H9 (cell line): Measurements from ENCODE around the gene FAM204A. TPM values are rescaled to one million over a fixed set of nuclear protein-coding genes. Genes with fewer than 3 reads are reported as not detected.

Experiments
- DNase-seq: peaks from one replicate; pipeline ENCODE4 v3.0.0-alpha.2; 2017
- H2AFZ ChIP-seq: one replicate; pipeline ENCODE4 v1.6.1; 2013; ENCODE audit warnings: mild to moderate bottlenecking, low read length, control low read depth, moderate library complexity
- H2AK5ac ChIP-seq: 2 replicates; pipeline ENCODE4 v1.6.1; 2013; ENCODE audit warnings: low read length, control low read depth, mixed read lengths; ENCODE audit not compliant: insufficient read length
- H2BK120ac ChIP-seq: one replicate; pipeline ENCODE4 v1.6.1; 2013; ENCODE audit warnings: low read depth, mild to moderate bottlenecking, low read length, control low read depth, inconsistent platforms; ENCODE audit not compliant: poor library complexity, severe bottlenecking
- H2BK12ac ChIP-seq: 2 replicates; pipeline ENCODE4 v1.6.1; 2013; ENCODE audit warnings: low read length, control low read depth, mixed read lengths, low read depth; ENCODE audit not compliant: insufficient read length
- H2BK15ac ChIP-seq: 2 replicates; pipeline ENCODE4 v1.6.1; 2013; ENCODE audit warnings: low read depth, low read length, control low read depth
- H2BK20ac ChIP-seq: one replicate; pipeline ENCODE4 v1.6.1; 2013; ENCODE audit warnings: low read depth, mild to moderate bottlenecking, low read length, control low read depth, inconsistent platforms; ENCODE audit not compliant: poor library complexity, severe bottlenecking
- H2BK5ac ChIP-seq: 2 replicates; pipeline ENCODE4 v1.6.1; 2013; ENCODE audit warnings: low read length, control low read depth, mixed read lengths; ENCODE audit not compliant: insufficient read length
- H3K14ac ChIP-seq: 2 replicates; pipeline ENCODE4 v1.6.1; 2013; ENCODE audit warnings: low read length, control low read depth; ENCODE audit not compliant: insufficient read depth
- H3K18ac ChIP-seq: 2 replicates; pipeline ENCODE4 v1.6.1; 2013; ENCODE audit warnings: low read depth, mild to moderate bottlenecking, mixed read lengths, low read length, control low read depth; ENCODE audit not compliant: insufficient read length
- H3K23ac ChIP-seq: 2 replicates; pipeline ENCODE4 v1.6.1; 2013; ENCODE audit warnings: low read length, control low read depth, mixed read lengths, low read depth; ENCODE audit not compliant: insufficient read length
- H3K23me2 ChIP-seq: 2 replicates; pipeline ENCODE4 v1.6.1; 2013; ENCODE audit warnings: low read depth, mild to moderate bottlenecking, mixed read lengths, low read length, control low read depth; ENCODE audit not compliant: insufficient read length, poor library complexity, severe bottlenecking
- H3K27ac ChIP-seq: 2 replicates; pipeline ENCODE4 v1.5.1; 2013; ENCODE audit warnings: low read length, control low read depth, mixed read lengths, low read depth; ENCODE audit not compliant: insufficient read length
- H3K27me3 ChIP-seq: 2 replicates; pipeline ENCODE4 v1.6.1; 2013; ENCODE audit warnings: low read length, control low read depth, inconsistent platforms; ENCODE audit not compliant: insufficient read depth
- H3K4ac ChIP-seq: 2 replicates; pipeline ENCODE4 v1.6.1; 2013; ENCODE audit warnings: low read depth, mild to moderate bottlenecking, control low read depth, inconsistent platforms, low read length, moderate library complexity
- H3K4me1 ChIP-seq: 2 replicates; pipeline ENCODE4 v1.6.1; 2013; ENCODE audit warnings: low read length, control low read depth, inconsistent platforms; ENCODE audit not compliant: insufficient read depth
- H3K4me2 ChIP-seq: 2 replicates; pipeline ENCODE4 v1.6.1; 2013; ENCODE audit warnings: low read length, control low read depth, mixed read lengths; ENCODE audit not compliant: insufficient read length, insufficient read depth
- H3K56ac ChIP-seq: 2 replicates; pipeline ENCODE4 v1.6.1; 2013; ENCODE audit warnings: low read depth, mild to moderate bottlenecking, mixed read lengths, low read length, control low read depth; ENCODE audit not compliant: insufficient read length
- H3K79me1 ChIP-seq: 2 replicates; pipeline ENCODE4 v1.6.1; 2013; ENCODE audit warnings: low read depth, mild to moderate bottlenecking, moderate library complexity, low read length, control low read depth, inconsistent platforms; ENCODE audit not compliant: insufficient read depth, poor library complexity, severe bottlenecking
- H3K79me2 ChIP-seq: 2 replicates; pipeline ENCODE4 v1.6.1; 2013; ENCODE audit warnings: low read length, control low read depth, inconsistent platforms; ENCODE audit not compliant: insufficient read depth
- H3K9ac ChIP-seq: 2 replicates; pipeline ENCODE4 v1.6.1; 2013; ENCODE audit warnings: low read length, control low read depth, mixed read lengths; ENCODE audit not compliant: insufficient read length; ENCODE audit errors: extremely low read depth
- H3K9me3 ChIP-seq: one replicate; pipeline ENCODE4 v1.6.1; 2013; ENCODE audit warnings: low read depth, low read length, inconsistent platforms; ENCODE audit not compliant: control insufficient read depth
- H3T11ph ChIP-seq: one replicate; pipeline ENCODE4 v1.6.1; 2013; ENCODE audit warnings: mild to moderate bottlenecking, low read length, control low read depth, inconsistent platforms
- H4K20me1 ChIP-seq: one replicate; pipeline ENCODE4 v1.6.1; 2013; ENCODE audit not compliant: control insufficient read depth, insufficient read length, insufficient read depth
- H4K5ac ChIP-seq: 2 replicates; pipeline ENCODE4 v1.6.1; 2013; ENCODE audit warnings: low read depth, mild to moderate bottlenecking, mixed read lengths, low read length, control low read depth; ENCODE audit not compliant: insufficient read length
- H4K8ac ChIP-seq: replicated peaks from 2 replicates; pipeline ENCODE4 v1.6.1; 2013; ENCODE audit warnings: low read length, control low read depth, mixed read lengths, low read depth; ENCODE audit not compliant: insufficient read length
- H4K91ac ChIP-seq: 2 replicates; pipeline ENCODE4 v1.6.1; 2013; ENCODE audit warnings: low read depth, mild to moderate bottlenecking, moderate library complexity, mixed read lengths, low read length, control low read depth; ENCODE audit not compliant: insufficient read length
- H3K27ac Mint-ChIP-seq, 3 experiments: 2 replicates in 2 of 3; 3 replicates in 1 of 3; pipeline ENCODE4 v1.8.0; 2020 to 2021; ENCODE audit warnings: mixed read lengths in 3 of 3, mild to moderate bottlenecking in 1 of 3, moderate library complexity in 1 of 3
- H3K27me3 Mint-ChIP-seq: 2 replicates; pipeline ENCODE4 v1.8.0; 2021; ENCODE audit warnings: low read depth, mild to moderate bottlenecking, moderate library complexity, mixed read lengths
- H3K36me3 Mint-ChIP-seq, 3 experiments: 2 replicates in 2 of 3; 3 replicates in 1 of 3; pipeline ENCODE4 v1.8.0; 2020 to 2021; ENCODE audit warnings: low read depth in 3 of 3, mixed read lengths in 3 of 3; ENCODE audit not compliant: insufficient read depth in 1 of 3
- H3K4me1 Mint-ChIP-seq, 2 experiments: 2 replicates each; pipeline ENCODE4 v1.8.0; 2020; ENCODE audit warnings: mixed read lengths in 2 of 2
- H3K4me3 Mint-ChIP-seq, 2 experiments: 2 replicates in 1 of 2; 3 replicates in 1 of 2; pipeline ENCODE4 v1.8.0; 2020 to 2021; ENCODE audit warnings: mild to moderate bottlenecking in 2 of 2, mixed read lengths in 2 of 2, moderate library complexity in 1 of 2
- H3K9me3 Mint-ChIP-seq, 2 experiments: 2 replicates in 1 of 2; 3 replicates in 1 of 2; pipeline ENCODE4 v1.8.0; 2020; ENCODE audit warnings: mild to moderate bottlenecking in 2 of 2, mixed read lengths in 2 of 2, moderate library complexity in 1 of 2
- WGBS: extraction: QIAGEN DNeasy Blood & Tissue Kit; methylation state at CpG from one replicate; pipeline ENCODE4 v1.1.7; 2013; ENCODE audit warnings: missing lambda C conversion rate, low lambda C conversion rate, mixed read lengths; ENCODE audit not compliant: insufficient read length; ENCODE audit errors: extremely low coverage; 5-methylcytosine and 5-hydroxymethylcytosine counted together
- total RNA-seq: library from RNA; stranded (reverse); gene quantifications from 2 replicates; pipeline ENCODE4 v1.2.1, GENCODE V29; 2021
- TF ChIP-seq, protein P1 (sequence below): fragments of 200-600 bp; sonication (generic); conservative IDR thresholded peaks from 3 replicates; pipeline ENCODE4 v1.8.0; 2021; ENCODE audit warnings: antibody characterized with exemption, mild to moderate bottlenecking

Gene FAM204A
- total RNA-seq, 1 experiment from 2014 or later, result 42.5 TPM

DNA sequence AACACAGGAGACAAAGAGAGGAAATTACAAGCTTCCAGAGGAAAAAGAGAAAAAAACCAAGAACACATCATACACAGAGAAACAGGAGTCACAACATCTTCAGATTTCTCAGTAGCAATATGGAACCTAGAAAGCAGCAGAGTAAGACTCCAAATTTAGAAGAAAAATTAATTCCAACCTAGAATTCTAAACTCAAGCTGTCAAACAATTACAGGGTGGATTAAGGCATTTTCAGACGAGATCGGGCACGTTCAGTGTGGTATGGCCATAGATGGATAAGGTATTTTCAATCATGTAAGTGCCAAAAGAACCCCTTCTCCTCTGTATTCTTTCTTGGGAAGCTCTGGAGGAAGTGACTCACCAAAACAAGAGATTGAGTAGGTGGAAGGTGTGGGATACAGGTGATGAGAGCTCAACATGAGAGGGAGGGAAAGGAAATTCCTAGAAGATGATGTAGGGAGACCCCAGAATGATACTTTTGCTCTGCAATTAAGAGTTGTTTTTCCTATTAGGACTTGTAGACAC, 51.6 kb downstream of the FAM204A start:
- no peak overlapping the region for H4K5ac ChIP-seq
- H3K79me1 ChIP-seq, result no peaks in the 10 kb centered on the region
- no peaks in the 10 kb centered on the region for H3K23me2 ChIP-seq
- H3K4me3 Mint-ChIP-seq, result no peak overlapping the region
- H3K4me1 Mint-ChIP-seq, result peaks cover 16 to 17% of the 10 kb centered on the region in 2 experiments
- no peak overlapping the region for H2BK15ac ChIP-seq
- H3K18ac ChIP-seq, result no peak overlapping the region
- H4K20me1 ChIP-seq, result no peaks in the 10 kb centered on the region
- no peaks in the 10 kb centered on the region for H3K36me3 Mint-ChIP-seq
- no peaks in the 10 kb centered on the region; the same call in 1 of the 2 replicates for H3K4me1 ChIP-seq
- H3K9ac ChIP-seq, result no peak overlapping the region
- H3K27ac ChIP-seq, result no peak overlapping the region
- no peak overlapping the region for H3K23ac ChIP-seq
- H2AK5ac ChIP-seq, result no peak overlapping the region
- no peak overlapping the region for H3K27ac Mint-ChIP-seq
- no peak overlapping the region for H3T11ph ChIP-seq
- no peak overlapping the region for H3K56ac ChIP-seq
- H3K14ac ChIP-seq, result no peak overlapping the region
- TF ChIP-seq, protein P1, sequence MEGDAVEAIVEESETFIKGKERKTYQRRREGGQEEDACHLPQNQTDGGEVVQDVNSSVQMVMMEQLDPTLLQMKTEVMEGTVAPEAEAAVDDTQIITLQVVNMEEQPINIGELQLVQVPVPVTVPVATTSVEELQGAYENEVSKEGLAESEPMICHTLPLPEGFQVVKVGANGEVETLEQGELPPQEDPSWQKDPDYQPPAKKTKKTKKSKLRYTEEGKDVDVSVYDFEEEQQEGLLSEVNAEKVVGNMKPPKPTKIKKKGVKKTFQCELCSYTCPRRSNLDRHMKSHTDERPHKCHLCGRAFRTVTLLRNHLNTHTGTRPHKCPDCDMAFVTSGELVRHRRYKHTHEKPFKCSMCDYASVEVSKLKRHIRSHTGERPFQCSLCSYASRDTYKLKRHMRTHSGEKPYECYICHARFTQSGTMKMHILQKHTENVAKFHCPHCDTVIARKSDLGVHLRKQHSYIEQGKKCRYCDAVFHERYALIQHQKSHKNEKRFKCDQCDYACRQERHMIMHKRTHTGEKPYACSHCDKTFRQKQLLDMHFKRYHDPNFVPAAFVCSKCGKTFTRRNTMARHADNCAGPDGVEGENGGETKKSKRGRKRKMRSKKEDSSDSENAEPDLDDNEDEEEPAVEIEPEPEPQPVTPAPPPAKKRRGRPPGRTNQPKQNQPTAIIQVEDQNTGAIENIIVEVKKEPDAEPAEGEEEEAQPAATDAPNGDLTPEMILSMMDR, result no peak
- no peak overlapping the region for H3K4me2 ChIP-seq
- H4K91ac ChIP-seq, result no peak overlapping the region
- no peaks in the 10 kb centered on the region for H3K79me2 ChIP-seq
- no peak overlapping the region for H2BK120ac ChIP-seq
- peaks cover 0 to 4% of the 10 kb centered on the region in 2 experiments; a peak in 3 of 5 replicates for H3K9me3 Mint-ChIP-seq
- no peak overlapping the region for H2BK12ac ChIP-seq
- H4K8ac ChIP-seq, result no peak overlapping the region
- no peak overlapping the region for H2BK5ac ChIP-seq
- H3K27me3 ChIP-seq, result no peaks in the 10 kb centered on the region
- no CpG with 5 or more reads among the region's 3 CpGs for WGBS
- H2BK20ac ChIP-seq, result no peak overlapping the region
- DNase-seq, result no peak
- H3K27me3 Mint-ChIP-seq, result peaks cover 5% of the 10 kb centered on the region
- no peak overlapping the region for H3K4ac ChIP-seq
- H2AFZ ChIP-seq, result no peak overlapping the region
- H3K9me3 ChIP-seq, result no peaks in the 10 kb centered on the region
